ENCODE data around the gene LY6G5C. TPM values are rescaled to one million over a fixed set of nuclear protein-coding genes. Genes with fewer than 3 reads are reported as not detected.

Gene LY6G5C
- total RNA-seq, 3 donors from 2014 or later: 0.33 to 1.9 (median 0.64) TPM

DNA sequence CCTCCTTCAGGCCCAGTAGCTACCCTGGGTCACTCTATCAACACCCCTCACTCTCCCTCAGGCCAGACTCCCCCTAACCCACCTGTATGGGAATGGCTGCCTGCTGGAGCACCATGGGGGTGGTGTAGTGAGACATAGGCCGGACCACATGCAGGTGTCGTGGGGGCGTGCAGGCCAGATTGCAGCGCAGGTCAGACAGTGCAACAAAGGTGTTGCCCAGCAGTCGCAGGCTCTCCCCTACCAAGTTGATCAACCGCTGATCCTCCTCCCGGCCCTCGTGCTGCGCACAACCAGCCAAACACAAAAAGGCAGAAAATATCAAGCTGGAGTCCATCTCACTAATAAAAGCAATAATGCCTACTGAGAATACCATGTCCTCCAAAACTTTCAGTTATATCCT lies 35.5 kb downstream of the LY6G5C start:
- Histone ChIP-seq H3K4me1 (no peaks in the 10 kb centered on the region), H3K36me3 (peaks cover 40% of the 10 kb centered on the region), H3K4me3 (no peak overlapping the region), H3K9me3 (no peaks in the 10 kb centered on the region), H3K27me3 (no peaks in the 10 kb centered on the region), H3K27ac (no peak overlapping the region)
- no peak for DNase-seq (ENCODE audit: low spot score in 2 of 2)
- intact Hi-C loops (cut with DNase I; ENCODE audit: low total_unique reads): no loop called here
- no peak for TF ChIP-seq POLR2AphosphoS5 (IDR thresholded peaks at IDR 0.05)
- TF ChIP-seq, protein P1, sequence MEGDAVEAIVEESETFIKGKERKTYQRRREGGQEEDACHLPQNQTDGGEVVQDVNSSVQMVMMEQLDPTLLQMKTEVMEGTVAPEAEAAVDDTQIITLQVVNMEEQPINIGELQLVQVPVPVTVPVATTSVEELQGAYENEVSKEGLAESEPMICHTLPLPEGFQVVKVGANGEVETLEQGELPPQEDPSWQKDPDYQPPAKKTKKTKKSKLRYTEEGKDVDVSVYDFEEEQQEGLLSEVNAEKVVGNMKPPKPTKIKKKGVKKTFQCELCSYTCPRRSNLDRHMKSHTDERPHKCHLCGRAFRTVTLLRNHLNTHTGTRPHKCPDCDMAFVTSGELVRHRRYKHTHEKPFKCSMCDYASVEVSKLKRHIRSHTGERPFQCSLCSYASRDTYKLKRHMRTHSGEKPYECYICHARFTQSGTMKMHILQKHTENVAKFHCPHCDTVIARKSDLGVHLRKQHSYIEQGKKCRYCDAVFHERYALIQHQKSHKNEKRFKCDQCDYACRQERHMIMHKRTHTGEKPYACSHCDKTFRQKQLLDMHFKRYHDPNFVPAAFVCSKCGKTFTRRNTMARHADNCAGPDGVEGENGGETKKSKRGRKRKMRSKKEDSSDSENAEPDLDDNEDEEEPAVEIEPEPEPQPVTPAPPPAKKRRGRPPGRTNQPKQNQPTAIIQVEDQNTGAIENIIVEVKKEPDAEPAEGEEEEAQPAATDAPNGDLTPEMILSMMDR (IDR thresholded peaks at IDR 0.05): no peak
- TF ChIP-seq POLR2A (IDR thresholded peaks at IDR 0.05): no peak

DNA sequence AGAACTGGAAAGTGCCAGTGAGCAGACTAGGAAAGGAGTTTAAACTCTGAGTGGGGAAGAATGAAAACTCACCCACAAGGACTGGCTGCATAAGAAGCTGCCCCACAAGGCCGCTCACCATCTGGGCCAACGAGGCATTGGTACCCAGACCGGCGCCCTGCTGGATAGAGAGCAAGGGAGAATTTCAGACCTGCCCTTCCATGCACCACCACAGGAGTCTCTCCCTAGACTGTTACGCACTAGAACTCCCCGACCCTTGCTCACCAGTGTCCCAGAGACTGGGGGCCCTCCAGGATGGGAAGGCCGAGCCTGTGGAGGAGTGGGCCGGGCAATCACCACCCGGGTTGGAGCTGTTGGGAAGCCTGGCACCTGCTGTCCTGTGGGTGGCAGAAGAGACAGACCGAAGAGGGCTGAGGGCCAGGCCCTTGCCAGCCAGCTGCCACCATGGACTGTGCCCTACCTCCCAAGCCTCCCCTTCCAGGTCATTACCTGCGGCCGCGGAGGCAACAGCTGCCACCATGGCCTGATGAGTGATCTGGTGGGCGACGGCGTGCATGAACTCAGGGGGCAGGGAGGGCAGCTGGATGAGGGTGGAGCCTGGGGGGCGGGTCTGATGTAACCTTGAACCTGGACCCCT lies 36.9 kb downstream of the LY6G5C start:
- intact Hi-C loops (cut with DNase I; ENCODE audit: low total_unique reads): no loop called here

DNA sequence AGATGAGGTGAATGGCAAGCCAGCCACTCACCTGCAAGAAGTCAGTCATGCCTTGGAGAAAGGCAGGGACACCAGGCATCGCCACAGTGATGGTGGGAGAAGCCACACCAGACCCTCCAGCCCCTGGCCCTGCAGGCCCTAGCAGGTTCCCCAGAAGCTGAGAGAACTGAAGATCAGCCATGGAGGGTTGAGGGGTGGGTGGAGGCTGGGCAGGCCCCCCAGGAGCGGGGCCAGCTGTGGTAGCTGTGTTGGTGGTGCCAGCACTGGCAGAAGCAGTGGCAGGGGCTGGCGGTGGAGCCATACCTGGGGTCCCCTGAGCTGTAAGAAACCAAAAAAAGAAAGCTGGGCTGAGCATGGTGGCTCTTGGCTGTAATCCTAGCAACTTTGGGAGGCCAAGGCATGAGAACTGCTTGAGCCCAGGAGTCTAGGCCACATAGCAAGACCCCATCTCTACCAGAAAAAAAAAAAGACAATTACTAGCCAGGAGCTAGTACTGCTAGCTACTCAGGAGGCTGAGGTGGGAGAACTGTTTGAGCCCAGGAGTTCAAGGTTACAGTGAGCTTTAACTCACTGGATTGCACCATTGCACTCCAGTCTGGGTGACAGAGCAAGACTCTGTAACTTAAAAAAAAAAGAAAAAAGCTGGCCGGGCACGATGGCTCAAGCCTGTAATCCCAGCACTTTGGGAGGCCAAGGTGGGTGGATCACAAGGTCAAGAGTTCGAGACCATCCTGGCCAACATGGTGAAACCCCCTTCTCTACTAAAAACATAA lies 37.9 kb downstream of the LY6G5C start:
- TF ChIP-seq POLR2AphosphoS5 (IDR thresholded peaks at IDR 0.05) (no peak), POLR2A (IDR thresholded peaks at IDR 0.05) (no peak)
- TF ChIP-seq, protein P1 (IDR thresholded peaks at IDR 0.05): no peak
- DNase-seq (ENCODE audit: low spot score in 2 of 2): no peak
- H3K27ac ChIP-seq: no peak overlapping the region
- H3K9me3 ChIP-seq: no peaks in the 10 kb centered on the region
- no peaks in the 10 kb centered on the region for H3K27me3 ChIP-seq
- H3K4me1 ChIP-seq: no peaks in the 10 kb centered on the region
- no peak overlapping the region for H3K4me3 ChIP-seq
- peaks cover 40% of the 10 kb centered on the region for H3K36me3 ChIP-seq
- intact Hi-C loops (cut with DNase I; ENCODE audit: low total_unique reads): no loop called here

More for the DNA sequence above, 36.9 kb downstream of the LY6G5C start:
- H3K36me3 ChIP-seq: peaks cover 41% of the 10 kb centered on the region
- DNase-seq (ENCODE audit: low spot score in 2 of 2): no peak
- H3K4me3 ChIP-seq: no peak overlapping the region
- no peak overlapping the region for H3K27ac ChIP-seq
- H3K4me1 ChIP-seq: no peaks in the 10 kb centered on the region
- H3K27me3 ChIP-seq: no peaks in the 10 kb centered on the region
- H3K9me3 ChIP-seq: no peaks in the 10 kb centered on the region
- TF ChIP-seq POLR2A (IDR thresholded peaks at IDR 0.05): no peak
- TF ChIP-seq, protein P1 (IDR thresholded peaks at IDR 0.05): no peak
- no peak for TF ChIP-seq POLR2AphosphoS5 (IDR thresholded peaks at IDR 0.05)

DNA sequence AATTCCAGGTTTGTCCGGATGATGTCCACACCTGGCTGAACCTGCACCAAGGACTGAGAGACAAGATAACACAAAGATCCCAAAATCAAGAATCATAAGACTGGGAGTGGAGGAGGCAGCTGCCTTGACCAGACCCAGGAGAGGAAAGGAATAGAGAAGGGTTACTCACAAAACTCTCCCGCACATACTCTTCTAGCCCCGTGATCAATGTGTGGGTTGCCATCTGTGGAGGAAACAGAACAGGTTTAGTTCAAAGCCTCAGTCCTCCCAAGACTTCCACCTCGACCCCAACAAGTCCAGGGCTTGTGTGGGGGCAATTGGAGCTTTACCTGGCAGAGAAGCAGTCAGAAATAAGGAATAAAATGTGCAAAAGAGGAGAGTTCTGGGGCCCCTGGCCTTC lies 39.5 kb downstream of the LY6G5C start:
- intact Hi-C loops (cut with DNase I; ENCODE audit: low total_unique reads): no loop called here
- no peak for TF ChIP-seq POLR2AphosphoS5 (IDR thresholded peaks at IDR 0.05)
- peaks cover 40% of the 10 kb centered on the region for H3K36me3 ChIP-seq
- H3K27ac ChIP-seq: no peak overlapping the region
- DNase-seq (ENCODE audit: low spot score in 2 of 2): no peak
- no peaks in the 10 kb centered on the region for H3K9me3 ChIP-seq
- no peaks in the 10 kb centered on the region for H3K27me3 ChIP-seq
- no peak overlapping the region for H3K4me3 ChIP-seq
- H3K4me1 ChIP-seq: no peaks in the 10 kb centered on the region

DNA sequence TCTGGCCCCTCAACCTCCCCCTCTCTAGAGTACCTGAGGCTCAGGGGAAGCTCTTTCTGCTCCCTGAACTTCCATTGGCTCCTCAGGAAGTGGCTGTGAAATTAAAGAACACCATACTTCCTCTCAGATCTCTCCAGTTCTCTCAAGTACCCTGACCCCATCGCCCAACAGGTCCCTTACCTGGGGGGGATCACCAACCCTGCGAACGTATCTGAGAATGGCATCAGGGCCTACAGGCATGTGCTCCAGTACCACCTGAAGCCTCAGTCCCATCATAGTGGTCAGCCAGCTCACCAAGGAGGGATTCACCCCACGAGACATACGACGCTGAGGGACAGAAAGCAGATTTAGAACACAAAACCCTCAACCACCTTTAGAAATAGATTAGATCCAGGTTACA lies 40.3 kb downstream of the LY6G5C start:
- H3K4me3 ChIP-seq: no peak overlapping the region
- TF ChIP-seq POLR2AphosphoS5 (IDR thresholded peaks at IDR 0.05): no peak
- TF ChIP-seq, protein P1 (IDR thresholded peaks at IDR 0.05): no peak
- no peak for TF ChIP-seq POLR2A (IDR thresholded peaks at IDR 0.05)
- H3K9me3 ChIP-seq: no peaks in the 10 kb centered on the region
- H3K4me1 ChIP-seq: no peaks in the 10 kb centered on the region
- peaks cover 40% of the 10 kb centered on the region for H3K36me3 ChIP-seq
- intact Hi-C loops (cut with DNase I; ENCODE audit: low total_unique reads): no loop called here
- H3K27me3 ChIP-seq: no peaks in the 10 kb centered on the region
- DNase-seq (ENCODE audit: low spot score in 2 of 2): no peak
- no peak overlapping the region for H3K27ac ChIP-seq
